Left lung (tissue), 10 donors: Measurements from ENCODE around the gene TTC21A. TPM values are rescaled to one million over a fixed set of nuclear protein-coding genes. Genes with fewer than 3 reads are reported as not detected.

Experiments used
- ATAC-seq: fragments of 200-7000 bp; cut with Tn5 transposase; one replicate; pipeline ENCODE4 v1.9.1; 2020; ENCODE audit warnings: moderate library complexity
- DNase-seq, 4 donors: peaks; one replicate each; pipeline ENCODE4 v3.0.0-alpha.2; 2013 to 2020
- H3K27ac ChIP-seq, 2 donors: fragments of 200-600 bp; sonication (generic) in 1 of 2; one replicate each; pipeline versions ENCODE4 v1.5.0 to v1.8.0; 2020 to 2021
- H3K27me3 ChIP-seq, 2 donors: fragments of 200-600 bp; sonication (generic) in 1 of 2; one replicate each; pipeline versions ENCODE4 v1.5.0 to v1.8.0; 2020 to 2021
- H3K36me3 ChIP-seq, 2 donors: fragments of 200-600 bp; sonication (generic) in 1 of 2; one replicate each; pipeline versions ENCODE4 v1.5.0 to v1.8.0; 2020 to 2021
- H3K4me1 ChIP-seq, 2 donors: fragments of 200-600 bp; one replicate each; pipeline ENCODE4 v1.8.0; 2021
- H3K4me3 ChIP-seq, 2 donors: fragments of 200-600 bp; sonication (generic) in 1 of 2; one replicate each; pipeline versions ENCODE4 v1.5.0 to v1.8.0; 2020 to 2021; ENCODE audit warnings: mild to moderate bottlenecking in 1 of 2
- H3K9me3 ChIP-seq, 2 donors: fragments of 200-600 bp; sonication (generic) in 1 of 2; one replicate each; pipeline versions ENCODE4 v1.5.0 to v1.8.0; 2020 to 2021
- intact Hi-C, 2 donors: fragments of 100-400 bp; cut with DNase I; formaldehyde crosslinking; loops; one replicate each; pipeline versions ENCODE4 v1.11.2 to v1.14.2; 2022
- polyA plus RNA-seq, 6 donors: library from polyadenylated mRNA; unstranded; fragments of 120-200 nt; gene quantifications; one replicate each; pipeline ENCODE4 v1.2.1, GENCODE V29; 2013; ENCODE audit not compliant: insufficient read length in 6 of 6
- total RNA-seq, 2 donors: library from RNA; stranded (reverse); fragmentation: NEBNext Ultra II Directional; extraction: Animal tissue kit (Norgen Biotek cat#: 25700); gene quantifications; one replicate each; pipeline ENCODE4 v1.2.1, GENCODE V29; 2021
- TF ChIP-seq, protein P1 (sequence below), 2 donors: fragments of 200-600 bp; sonication (generic) in 1 of 2; IDR thresholded peaks; one replicate each; pipeline versions ENCODE4 v1.5.0 to v1.8.0; 2021; ENCODE audit warnings: antibody characterized with exemption in 2 of 2
- donor health status: DM: no; HTN: yes; CAD: no.
- donor health status: DM: no; HTN: no; CAD: no.

Gene TTC21A
- total and polyA plus RNA-seq, 8 donors = 7.1 to 21.8 (median 14.3) TPM

DNA sequence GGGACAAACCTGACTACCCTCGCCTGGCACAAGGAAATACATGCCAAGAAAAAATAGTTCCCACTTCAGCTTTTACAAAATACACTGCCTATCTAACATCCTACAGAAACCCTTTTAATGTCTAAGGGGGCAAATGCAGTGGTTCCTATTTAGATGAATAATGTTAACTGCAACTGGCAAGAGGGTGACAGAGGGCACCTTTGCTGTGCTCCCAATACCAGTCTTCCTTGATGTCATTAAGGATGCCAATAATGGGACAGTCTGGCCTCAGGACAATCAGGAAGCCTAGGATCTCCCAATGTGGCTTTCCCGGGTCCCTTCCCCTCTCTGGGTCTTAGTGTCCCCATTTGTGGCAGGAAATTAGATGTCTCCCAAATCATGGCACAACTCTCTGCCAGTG, 32.0 kb downstream of the TTC21A start:
- intact Hi-C loops = no loop called here

DNA sequence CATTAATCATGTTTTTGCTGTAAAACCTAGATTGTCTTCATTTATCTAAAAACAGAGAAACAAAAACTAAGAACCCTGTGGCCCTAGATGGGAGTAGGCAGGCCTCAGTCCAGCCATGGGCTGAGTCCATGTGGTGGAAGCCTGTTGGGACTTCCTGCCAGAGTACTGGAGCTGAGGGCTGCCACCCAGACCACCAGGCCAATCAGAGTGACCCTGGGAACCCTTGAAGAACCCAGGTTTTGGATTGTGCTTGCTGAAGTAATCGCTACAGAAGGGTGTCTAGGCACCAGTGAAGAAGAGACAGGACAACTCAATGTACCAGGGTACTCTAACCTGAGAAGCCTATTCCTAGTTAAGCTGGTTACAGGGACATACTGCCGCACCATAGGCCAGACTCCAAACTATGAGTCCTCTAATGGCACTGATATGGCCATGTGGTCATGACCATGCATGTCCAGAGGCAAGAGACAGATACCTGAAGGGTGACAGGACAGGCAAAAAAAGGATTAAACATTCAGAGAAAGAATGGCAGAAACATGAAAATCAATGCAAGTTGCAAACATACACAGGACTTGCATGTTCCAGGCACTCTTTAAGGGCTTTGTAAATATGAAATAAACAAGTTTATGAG, 33.0 kb downstream of the TTC21A start:
- no peak overlapping the region for H3K4me3 ChIP-seq
- TF ChIP-seq, protein P1, sequence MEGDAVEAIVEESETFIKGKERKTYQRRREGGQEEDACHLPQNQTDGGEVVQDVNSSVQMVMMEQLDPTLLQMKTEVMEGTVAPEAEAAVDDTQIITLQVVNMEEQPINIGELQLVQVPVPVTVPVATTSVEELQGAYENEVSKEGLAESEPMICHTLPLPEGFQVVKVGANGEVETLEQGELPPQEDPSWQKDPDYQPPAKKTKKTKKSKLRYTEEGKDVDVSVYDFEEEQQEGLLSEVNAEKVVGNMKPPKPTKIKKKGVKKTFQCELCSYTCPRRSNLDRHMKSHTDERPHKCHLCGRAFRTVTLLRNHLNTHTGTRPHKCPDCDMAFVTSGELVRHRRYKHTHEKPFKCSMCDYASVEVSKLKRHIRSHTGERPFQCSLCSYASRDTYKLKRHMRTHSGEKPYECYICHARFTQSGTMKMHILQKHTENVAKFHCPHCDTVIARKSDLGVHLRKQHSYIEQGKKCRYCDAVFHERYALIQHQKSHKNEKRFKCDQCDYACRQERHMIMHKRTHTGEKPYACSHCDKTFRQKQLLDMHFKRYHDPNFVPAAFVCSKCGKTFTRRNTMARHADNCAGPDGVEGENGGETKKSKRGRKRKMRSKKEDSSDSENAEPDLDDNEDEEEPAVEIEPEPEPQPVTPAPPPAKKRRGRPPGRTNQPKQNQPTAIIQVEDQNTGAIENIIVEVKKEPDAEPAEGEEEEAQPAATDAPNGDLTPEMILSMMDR (IDR thresholded peaks at IDR 0.05) = no peak
- peaks cover 25 to 88% of the 10 kb centered on the region in 2 donors for H3K4me1 ChIP-seq
- ATAC-seq (no peak), DNase-seq (no peak)
- no peaks in the 10 kb centered on the region for H3K9me3 ChIP-seq
- peak overlapping the region; percentile 60 to 65 for H3K27ac ChIP-seq
- intact Hi-C loops = no loop called here
- peaks cover 0 to 81% of the 10 kb centered on the region in 2 donors for H3K36me3 ChIP-seq
- H3K27me3 ChIP-seq = no peaks in the 10 kb centered on the region

More for the DNA sequence above, 32.0 kb downstream of the TTC21A start:
- no peak for ATAC-seq
- H3K4me1 ChIP-seq = peaks cover 25 to 83% of the 10 kb centered on the region in 2 donors
- H3K36me3 ChIP-seq = peaks cover 0 to 71% of the 10 kb centered on the region in 2 donors
- no peaks in the 10 kb centered on the region for H3K27me3 ChIP-seq
- no peaks in the 10 kb centered on the region for H3K9me3 ChIP-seq
- no peak overlapping the region for H3K4me3 ChIP-seq
- peak overlapping the region in 1 of 2 donors; percentile 2 for H3K27ac ChIP-seq
- TF ChIP-seq, protein P1 (IDR thresholded peaks at IDR 0.05) = no peak
- DNase-seq = no peak

DNA sequence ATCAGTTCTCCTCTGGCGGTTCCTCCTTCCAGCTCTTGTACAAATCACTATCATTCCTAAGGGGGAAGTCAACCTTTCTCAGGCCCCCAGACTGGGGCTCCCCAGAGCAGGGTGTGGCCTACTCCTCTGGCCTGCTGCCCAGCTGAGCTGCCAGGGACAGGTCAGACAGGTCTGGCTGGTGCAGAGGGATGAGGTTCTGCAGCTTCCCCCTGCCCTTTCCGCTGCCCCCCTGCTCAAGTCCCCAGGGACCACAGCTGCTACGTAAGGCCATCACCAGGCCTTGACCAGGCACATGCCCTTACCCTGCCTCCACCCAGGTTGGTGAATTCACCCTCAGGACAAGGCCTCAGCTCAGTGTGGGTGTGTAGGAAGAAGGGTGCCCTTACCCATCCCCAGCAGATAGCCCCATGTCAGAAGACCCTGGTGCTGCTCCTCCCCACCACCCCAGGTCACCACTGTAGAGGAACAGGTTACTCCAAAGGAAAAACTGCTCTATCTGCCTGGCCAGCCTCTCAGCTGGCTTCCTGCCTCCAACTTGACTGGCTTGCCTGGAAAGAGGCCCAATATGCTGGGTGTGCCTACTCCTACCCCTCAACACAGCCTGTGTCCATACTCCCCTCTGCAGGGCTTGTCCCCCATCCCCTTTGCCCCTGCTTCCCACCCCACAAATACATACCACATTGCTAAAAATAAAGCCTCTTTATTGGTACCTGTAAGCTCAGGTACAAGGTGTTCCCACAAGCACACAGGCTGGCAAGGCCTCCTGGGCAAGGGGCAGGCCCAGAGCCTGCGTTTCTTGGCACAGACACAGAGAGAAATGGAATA, 33.9 kb downstream of the TTC21A start:
- intact Hi-C loops = no loop called here
- Histone ChIP-seq H3K4me1 (peaks cover 29 to 88% of the 10 kb centered on the region in 2 donors), H3K9me3 (no peaks in the 10 kb centered on the region), H3K36me3 (peaks cover 0 to 90% of the 10 kb centered on the region in 2 donors), H3K27me3 (no peaks in the 10 kb centered on the region), H3K4me3 (no peak overlapping the region), H3K27ac (peak overlapping the region; percentile 60 to 65)
- peak in 3 of 4 donors; percentile 81 to 90 (median 82) for DNase-seq
- peak; percentile 80 for ATAC-seq
- TF ChIP-seq, protein P1 (IDR thresholded peaks at IDR 0.05) = no peak

DNA sequence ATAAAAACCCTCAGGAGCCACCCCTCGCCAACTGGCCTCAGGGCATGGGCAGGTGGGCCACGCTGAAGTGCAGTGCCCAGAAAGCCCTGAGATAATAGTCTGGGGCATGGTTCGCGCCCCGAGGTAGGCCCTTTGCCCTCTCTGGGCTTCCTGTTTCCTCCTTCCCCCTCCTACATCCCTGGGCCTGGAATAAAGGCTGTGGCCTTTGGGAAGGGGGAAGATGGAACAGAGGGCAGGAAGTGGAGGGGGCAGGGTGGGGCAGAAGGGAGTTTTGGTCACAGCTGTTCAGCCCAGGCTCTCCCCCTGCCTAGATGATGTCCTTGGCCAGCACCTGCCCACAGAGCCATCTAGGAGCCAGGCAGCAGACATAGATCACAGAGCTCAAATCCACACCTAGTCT, 34.6 kb downstream of the TTC21A start:
- intact Hi-C loops = no loop called here
- no peaks in the 10 kb centered on the region for H3K27me3 ChIP-seq
- TF ChIP-seq, protein P1 (IDR thresholded peaks at IDR 0.05) = no peak
- no peak overlapping the region for H3K4me3 ChIP-seq
- DNase-seq (no peak), ATAC-seq (no peak)
- no peaks in the 10 kb centered on the region for H3K9me3 ChIP-seq
- peaks cover 0 to 86% of the 10 kb centered on the region in 2 donors for H3K36me3 ChIP-seq
- H3K4me1 ChIP-seq = peaks cover 34 to 88% of the 10 kb centered on the region in 2 donors
- H3K27ac ChIP-seq = peak overlapping the region; percentile 60 to 65
